ENCODE data around the gene GUCY1B1.

Gene GUCY1B1

DNA sequence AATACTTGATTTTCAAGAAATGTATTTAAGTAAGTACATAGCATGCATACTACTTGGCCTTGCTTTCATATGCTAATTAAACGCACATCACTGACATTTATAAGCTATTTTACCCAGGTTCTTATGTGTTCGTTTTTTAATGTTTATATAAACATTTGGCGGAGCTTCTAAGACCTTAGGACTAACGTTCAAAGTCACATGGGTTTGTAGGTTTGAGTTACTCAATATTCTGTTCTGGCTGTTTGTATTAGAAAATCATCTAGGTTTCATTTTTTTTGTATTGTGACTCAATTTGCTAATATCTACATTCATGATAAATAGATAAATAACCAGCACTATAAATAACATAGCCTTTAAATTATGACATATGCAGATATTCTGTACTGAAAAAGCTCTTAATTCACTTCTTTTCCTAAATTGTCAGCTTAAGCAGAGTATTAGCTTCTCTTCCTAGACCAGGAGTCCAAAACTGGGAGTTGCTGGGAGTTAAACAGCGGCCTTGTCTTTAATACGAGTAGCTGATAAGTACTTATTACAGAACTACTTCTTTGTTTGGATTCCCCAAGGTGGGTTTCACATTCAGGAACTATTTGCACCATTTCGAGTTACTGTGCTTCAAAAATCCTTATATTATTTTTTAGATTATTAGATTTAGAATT lies 42.0 kb downstream of the GUCY1B1 start:
- DNase-seq (ENCODE audit: low read depth): no peak

DNA sequence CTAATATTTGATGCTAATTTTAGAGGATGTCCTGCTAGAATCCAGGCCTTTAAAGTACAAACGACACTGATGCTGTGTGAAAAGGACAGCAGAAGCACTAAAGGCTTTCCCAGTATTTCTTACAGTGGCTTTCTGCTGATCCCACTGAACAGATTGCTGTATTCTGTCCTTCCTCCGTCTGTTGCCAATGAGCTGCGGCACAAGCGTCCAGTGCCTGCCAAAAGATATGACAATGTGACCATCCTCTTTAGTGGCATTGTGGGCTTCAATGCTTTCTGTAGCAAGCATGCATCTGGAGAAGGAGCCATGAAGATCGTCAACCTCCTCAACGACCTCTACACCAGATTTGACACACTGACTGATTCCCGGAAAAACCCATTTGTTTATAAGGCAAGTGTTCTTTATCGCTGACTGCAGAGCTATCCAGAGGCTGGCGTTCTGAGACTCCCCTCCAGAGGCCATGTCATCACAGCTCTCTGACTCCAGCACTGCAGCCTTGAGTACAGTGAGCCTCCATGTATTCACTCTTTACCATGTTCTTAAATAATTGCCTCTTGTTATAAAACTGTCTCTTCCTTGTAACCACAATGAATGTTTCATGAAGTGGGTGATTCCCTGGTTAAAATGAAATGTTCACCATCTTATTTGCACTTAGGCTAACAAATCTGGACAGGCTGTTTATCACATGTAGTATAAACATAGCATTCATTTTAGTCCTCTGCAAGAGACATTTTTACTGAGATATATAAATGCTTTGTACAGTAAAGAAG lies 43.6 kb downstream of the GUCY1B1 start:
- DNase-seq (ENCODE audit: low read depth): no peak

DNA sequence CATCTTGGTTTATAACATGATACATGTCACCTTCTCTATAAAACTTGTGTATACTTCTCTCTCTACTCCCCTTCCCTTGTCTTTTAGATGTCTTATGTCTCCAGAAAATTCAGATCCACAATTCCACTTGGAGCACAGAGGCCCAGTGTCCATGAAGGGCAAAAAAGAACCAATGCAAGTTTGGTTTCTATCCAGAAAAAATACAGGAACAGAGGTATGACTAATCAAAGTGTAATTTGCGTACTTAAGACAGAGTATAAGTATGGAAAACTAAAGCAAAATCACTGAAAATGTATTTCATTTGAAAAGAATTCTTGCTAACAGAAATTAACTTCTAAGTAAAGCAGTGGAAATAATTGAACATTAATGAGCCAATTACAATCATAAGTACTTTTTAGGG lies 46.2 kb downstream of the GUCY1B1 start:
- DNase-seq (ENCODE audit: low read depth): no peak

DNA sequence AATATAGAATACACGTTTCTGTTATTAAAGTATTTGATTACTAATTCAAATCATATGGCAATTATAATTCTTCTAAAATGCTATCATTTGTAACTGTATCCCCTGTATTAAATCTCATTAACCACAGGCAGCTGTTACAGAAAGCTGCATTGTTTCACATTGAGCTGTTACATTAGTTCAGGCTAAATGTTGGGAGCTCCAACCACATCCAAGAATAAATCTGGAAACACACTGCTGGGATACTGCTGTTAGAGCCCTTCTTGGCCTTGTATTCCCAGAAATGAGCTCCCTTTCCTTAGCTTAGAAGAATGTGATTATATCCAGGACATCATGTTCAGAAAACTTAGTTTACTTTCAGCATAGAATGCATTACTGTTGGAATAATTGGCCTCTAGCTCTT lies 48.2 kb downstream of the GUCY1B1 start:
- no peak for DNase-seq (ENCODE audit: low read depth)

DNA sequence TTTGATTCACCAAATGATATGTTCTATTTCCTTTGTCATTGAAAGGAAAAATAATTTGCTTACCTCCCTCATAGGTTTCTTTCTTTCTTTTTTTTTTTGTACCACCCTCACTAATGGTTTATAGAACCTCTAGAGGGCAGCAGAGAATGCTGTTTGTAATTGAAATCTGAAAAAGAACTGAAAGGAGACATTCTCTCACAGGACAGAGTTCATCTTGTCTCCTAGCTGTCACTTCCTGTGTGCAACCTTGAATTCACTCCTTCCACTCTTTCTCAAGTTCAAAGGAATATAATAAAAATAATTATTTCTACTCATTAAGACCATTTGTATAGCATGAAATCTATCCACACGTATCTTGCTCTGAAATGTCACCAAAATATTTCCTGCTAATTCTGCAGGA lies 51.0 kb downstream of the GUCY1B1 start:
- DNase-seq (ENCODE audit: low read depth): no peak

DNA sequence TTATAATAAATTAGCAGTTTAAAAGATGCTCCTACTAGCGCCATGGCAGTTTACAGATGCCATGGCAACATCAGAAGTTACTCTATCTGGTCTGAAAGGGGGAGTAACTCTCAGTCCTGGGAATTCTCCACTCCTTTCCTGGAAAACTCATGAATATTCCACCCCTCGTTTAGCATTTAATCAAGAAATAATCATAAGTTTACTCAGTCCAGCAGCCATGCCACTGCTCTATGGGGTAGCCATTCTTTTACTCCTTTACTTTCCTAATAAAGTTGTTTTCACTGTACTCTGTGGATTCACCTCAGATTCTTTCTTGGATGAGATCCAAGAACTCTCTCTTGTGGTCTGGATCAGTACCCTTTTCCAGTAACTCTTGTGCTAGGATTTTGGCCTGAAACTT lies 52.3 kb downstream of the GUCY1B1 start:
- no peak for DNase-seq (ENCODE audit: low read depth)

DNA sequence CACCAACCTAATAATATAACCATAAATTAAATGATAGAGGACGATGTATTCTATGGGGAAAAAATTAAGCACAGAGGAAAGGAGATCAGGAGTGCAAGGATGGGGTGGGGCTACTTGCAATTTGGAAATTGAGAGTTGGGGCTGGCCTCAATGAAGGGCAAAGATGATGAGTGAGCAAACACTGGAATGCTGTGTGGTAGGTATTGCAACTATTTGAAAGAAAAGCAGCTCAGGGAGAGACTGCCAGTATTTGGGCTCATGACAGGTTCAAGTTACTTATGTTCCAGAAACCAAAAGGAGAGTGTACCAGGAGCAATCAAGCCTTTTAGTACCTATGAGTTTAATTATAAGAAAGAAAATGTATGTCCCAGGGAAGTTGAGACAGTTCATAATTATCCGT lies 59.8 kb downstream of the GUCY1B1 start:
- no peak for DNase-seq (ENCODE audit: low read depth)

DNA sequence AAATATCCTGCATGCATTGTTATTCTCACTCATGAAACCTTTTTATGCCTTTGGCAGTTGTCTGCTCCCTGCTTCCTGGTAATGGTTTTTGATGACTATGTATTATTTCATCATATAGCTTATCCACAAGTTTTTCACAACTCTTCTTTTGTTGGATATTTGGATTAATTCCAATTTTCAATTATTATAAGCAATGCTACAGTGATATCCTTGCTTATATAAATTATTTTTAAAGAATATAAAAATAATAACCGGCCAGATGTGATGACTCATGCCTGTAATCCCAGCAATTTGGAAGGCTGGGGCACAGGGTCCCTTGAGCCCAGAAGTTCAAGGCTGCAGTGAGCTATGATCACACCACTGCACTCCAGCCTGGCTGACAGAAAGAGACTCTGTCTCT lies 60.2 kb downstream of the GUCY1B1 start:
- no peak for DNase-seq (ENCODE audit: low read depth)

DNA sequence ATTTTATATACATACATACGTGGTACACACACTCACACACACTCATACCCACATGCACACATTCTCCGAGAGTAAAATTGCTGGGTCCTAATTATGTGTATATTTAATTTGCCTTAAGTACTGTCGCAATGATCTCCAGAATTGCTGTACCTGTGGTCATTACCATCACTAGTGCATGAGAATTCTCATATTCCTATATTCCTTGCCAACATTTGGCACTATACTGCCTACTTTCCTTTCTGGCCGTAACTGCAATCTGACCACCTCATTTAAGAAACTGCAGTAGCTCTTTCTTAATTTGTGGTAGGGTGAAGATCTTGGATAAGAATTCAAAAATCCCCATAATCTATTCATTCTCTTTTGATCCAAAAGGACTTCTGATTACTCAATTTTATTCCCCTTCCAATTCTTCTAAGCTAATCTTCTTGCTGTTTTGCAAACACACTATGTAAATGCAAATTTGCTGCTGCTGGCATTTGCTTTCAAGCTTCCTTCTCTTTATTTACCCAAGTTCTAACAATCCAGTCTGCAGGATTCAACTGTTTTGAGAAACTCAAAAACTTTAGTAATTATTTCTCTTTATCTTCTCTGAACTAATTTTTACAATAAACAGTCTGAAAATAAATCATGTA lies 62.2 kb downstream of the GUCY1B1 start:
- no peak for DNase-seq (ENCODE audit: low read depth)

DNA sequence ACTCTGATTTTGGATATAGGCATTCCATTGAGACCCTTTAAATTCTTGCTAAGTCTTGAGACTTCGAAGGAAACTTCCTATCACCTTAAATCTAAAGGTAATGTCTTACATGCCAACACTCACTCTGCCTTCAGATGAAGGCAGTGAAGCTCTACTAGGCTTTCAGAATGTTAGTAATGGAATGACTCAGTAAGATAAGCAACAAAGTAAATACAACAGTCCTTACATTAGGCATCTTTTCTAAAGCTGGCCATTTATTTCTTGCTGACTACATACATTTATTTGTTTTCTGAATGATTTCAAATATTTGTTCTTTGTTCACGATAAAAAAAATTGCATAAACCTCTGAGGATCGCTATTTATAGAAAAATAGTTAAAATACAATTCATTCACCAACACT lies 63.8 kb downstream of the GUCY1B1 start:
- no peak for DNase-seq (ENCODE audit: low read depth)

DNA sequence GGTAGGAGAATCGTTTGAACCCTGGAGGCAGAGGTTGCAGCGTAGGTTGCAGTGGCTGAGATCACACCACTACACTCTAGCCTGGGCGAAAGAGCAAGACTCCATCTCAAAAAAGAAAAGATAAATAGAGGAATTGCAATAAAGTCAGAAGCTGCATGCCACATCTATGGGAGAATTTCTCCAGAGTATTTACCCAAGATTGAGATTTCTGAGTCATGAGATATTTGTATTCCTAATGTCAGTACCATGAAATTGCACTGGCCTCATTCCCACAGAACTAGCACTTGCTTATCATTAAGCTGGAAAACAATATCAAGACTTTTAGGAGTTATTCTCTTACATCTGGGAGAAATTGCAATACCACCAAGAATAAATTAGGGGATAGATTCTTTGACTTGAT lies 69.8 kb downstream of the GUCY1B1 start:
- DNase-seq (ENCODE audit: low read depth): no peak

DNA sequence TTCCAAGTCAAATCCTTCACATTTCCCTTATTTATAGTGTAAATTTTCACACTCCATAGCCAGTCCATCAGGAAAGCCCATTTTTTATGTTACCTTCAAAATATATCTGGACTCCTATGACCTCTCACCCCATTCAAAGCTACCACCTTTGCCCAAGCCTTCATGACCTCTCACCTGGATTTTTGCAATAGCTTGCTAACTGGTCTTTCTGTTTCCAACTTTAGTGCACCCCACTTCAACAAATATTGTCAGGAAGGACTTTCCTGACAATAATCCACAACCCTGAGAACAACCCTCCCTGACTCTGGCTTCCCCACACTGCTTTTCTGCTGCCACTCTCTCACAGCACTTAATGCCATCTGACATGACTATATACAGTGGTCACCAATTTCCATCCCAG lies 73.8 kb downstream of the GUCY1B1 start:
- no peak for DNase-seq (ENCODE audit: low read depth)

DNA sequence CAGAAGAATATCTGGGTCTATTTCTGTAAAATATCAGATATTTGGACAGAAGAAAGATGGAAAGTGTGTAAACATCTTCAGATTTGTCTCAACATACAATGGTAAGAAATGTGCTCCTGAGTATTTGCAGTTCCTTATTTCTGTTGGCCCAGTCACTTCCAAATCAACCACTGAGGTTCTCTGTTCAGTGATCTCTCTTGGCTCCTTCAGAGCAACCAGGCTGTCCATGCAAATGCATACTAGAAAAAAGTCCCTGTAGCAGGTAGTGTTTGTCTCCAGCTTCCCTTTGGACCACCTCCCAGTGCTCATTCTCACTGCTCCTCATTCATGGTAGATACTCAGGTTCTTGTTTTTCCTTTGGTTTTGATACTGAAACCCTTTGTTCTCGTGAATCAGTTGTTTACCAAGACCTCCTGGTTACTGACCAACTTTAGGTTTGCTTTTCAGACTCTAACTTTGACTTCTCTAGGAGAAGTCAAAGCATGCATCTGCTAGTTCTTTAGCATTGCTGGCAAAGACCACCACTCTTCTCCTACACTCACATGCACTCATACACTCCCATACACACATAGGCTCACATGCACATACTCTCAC lies 78.5 kb downstream of the GUCY1B1 start:
- no peak for DNase-seq (ENCODE audit: low read depth)

DNA sequence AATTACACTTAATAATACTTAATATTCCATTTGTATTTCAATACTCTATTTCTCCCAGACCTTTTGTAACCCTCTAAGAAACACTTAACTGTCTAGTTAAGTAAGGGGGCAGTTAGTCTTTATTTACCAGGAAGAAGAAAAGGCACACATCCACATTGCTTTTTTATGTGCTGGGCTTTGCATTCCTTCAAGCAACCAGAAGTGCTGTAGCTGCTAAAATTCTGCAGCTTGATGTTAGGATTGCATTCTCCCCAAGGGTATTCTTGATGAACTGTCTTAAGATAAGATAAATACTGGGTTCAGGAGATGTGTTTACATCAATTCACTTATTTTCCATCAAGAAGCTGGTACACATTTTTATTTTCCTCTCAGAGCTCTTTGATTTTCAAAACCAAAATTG lies 83.3 kb downstream of the GUCY1B1 start:
- no peak for DNase-seq (ENCODE audit: low read depth)

DNA sequence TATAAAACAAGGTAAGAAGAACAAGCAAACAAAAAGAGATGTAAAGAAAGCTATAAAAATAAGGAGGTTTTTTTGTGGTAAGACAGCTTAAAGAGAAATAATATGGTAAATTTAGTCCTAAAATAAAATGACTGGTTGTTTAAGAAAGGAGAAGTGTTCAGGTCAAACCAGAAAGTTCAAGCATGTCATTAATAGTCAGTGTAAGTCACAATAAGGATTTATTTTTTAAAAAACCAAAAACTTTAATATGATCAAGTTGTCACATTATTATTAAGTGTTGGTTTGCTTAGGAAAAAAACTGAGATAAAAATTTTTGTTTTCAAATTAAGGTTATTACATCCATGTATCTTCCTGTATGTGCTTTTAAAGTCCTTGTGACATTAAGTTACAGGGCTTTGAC lies 88.1 kb downstream of the GUCY1B1 start:
- DNase-seq (ENCODE audit: low read depth): no peak

DNA sequence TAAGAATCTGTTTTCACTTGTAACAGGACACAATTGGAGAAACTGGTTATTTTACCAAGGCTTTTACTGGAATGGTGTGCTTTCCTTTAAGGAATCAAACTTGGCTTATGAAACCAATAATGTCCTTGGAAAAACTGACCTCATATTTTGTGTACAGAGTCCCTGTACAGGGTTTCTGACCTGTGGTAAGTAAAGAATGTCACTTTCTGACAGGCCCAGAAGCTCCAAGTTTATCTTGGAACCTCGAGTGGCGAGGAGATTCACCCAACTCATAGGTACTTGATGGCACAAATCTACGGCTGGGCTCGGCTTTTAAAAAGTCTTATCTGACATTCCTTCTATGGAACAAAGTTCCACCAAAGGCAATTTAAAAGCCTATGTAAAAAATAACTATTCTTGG lies 90.2 kb downstream of the GUCY1B1 start:
- DNase-seq (ENCODE audit: low read depth): no peak

DNA sequence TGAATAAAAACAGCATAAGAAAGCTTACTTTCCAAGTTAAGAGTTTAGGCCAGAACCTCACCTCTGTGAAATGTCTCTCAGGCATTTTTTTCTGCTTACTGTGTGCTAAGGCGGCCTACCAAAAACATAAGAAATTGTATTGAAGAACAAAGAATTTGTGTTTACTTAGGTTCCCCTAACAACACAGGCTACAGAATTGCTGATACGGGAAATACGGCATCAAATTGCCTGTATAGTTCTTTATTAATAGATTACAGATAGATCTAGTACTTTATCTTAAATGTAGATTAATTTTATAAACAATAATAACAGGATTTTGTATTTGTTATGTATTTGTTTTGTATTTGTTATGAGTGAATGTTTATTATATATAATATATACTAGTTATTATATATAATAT lies 94.4 kb downstream of the GUCY1B1 start:
- no peak for DNase-seq (ENCODE audit: low read depth)

DNA sequence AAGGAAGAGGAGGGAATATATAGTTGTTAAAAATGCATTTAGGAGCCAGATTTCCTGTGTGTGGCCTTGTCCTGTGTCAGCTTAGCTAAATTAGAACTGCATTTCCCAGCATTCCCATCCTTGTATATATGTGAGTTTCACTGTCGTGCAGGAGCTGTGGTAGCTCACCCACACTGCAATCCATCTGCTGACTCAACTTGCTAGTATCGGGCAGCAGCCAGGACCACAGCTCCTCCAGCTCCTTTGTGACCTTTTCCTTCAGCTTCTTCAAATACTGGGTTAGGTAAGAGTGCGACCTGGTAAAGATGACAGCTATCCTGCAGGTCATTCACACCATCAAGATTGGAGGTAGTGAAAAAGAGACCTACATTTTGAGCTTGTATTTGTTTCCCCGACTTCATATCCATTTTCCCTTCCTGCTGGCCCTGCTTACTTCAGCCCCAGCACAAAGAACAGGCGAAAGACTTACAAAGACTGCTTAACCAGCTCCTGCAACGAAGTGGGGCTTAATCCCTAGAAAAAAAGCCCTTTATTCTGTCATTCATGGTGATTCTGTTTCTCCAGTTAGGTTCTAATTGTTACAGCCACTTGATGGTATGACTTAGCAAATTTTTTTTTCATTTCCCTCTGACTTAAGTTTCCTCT lies 95.9 kb downstream of the GUCY1B1 start:
- DNase-seq (ENCODE audit: low read depth): no peak

DNA sequence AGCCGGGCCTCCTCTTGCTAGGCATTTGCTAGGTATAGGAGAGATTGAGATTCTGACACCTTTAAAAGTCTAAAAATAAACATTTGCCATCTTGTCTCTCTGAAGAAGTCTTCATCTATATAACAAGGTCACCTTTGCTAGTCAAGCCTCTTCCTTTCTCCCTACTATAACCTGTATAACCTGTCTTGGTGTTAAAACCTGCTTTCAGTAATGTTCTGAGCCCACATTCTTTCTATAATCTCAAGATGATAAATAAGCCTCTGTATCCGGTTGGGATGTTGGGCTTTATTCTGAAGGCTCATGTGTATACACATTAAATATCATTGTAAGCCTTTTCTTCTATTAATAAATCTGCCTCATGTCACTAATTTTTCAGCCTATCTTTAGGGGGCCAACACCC lies 97.1 kb downstream of the GUCY1B1 start:
- no peak for DNase-seq (ENCODE audit: low read depth)

Data from stimulated activated CD8-positive, alpha-beta memory T cell treated with anti-CD3 and anti-CD28 coated beads, Interleukin-15, amount 100 ng/mL, for 24 hours (primary cell).